Prostate gland (tissue), 2 donors: ENCODE data around the gene CCDC85A. TPM values are rescaled to one million over a fixed set of nuclear protein-coding genes. Genes with fewer than 3 reads are reported as not detected.

Experiments
- DNase-seq: peaks from one replicate; pipeline ENCODE4 v3.0.0-alpha.2; 2019; ENCODE audit warnings: low spot score
- H3K27ac ChIP-seq, 2 donors: fragments of 200-600 bp; sonication (generic); 2 replicates each; pipeline ENCODE4 v1.5.1; 2017 to 2019
- H3K27me3 ChIP-seq: fragments of 200-600 bp; sonication (generic); replicated peaks from 2 replicates; pipeline ENCODE4 v1.5.1; 2019; ENCODE audit not compliant: insufficient read depth
- H3K36me3 ChIP-seq, 2 donors: fragments of 200-600 bp; sonication (generic); 1 replicate in 1 of 2; 2 replicates in 1 of 2; pipeline versions ENCODE4 v1.5.1 to v1.8.1; 2017 to 2019
- H3K4me1 ChIP-seq: fragments of 200-600 bp; sonication (generic); replicated peaks from 2 replicates; pipeline ENCODE4 v1.5.1; 2019
- H3K4me3 ChIP-seq, 2 donors: fragments of 200-600 bp; sonication (generic); 2 replicates each; pipeline ENCODE4 v1.5.1; 2017 to 2019
- H3K9me3 ChIP-seq: fragments of 200-600 bp; sonication (generic); 2 replicates; pipeline ENCODE4 v1.5.1; 2017
- POLR2A ChIP-seq: fragments of 450-650 bp; IDR thresholded peaks from one replicate; pipeline ENCODE4 v1.6.1; 2016; ENCODE audit warnings: antibody characterized with exemption, mild to moderate bottlenecking
- POLR2AphosphoS5 ChIP-seq: sonication (generic); formaldehyde crosslinking; IDR thresholded peaks from one replicate; pipeline ENCODE4 v1.6.1; 2017; ENCODE audit warnings: antibody characterized with exemption
- WGBS: methylation state at CpG from one replicate; pipeline ENCODE4 v1.1.5; 2018; 5-methylcytosine and 5-hydroxymethylcytosine counted together
- intact Hi-C: fragments of 100-400 bp; cut with DNase I; formaldehyde crosslinking; loops from one replicate; pipeline ENCODE4 v1.14.2; 2022
- total RNA-seq, 2 donors: library from RNA; depleted of rRNA; stranded (reverse); fragments of >200 nt; gene quantifications; one replicate each; pipeline ENCODE4 v1.1.0, GENCODE V29; 2016
- TF ChIP-seq, protein P1 (sequence below), 4 experiments: fragments of 200-600 bp in 2 of 4; fragments of 450-650 bp in 2 of 4; sonication (generic) in 2 of 4; IDR thresholded peaks; 1 replicate in 3 of 4; 2 replicates in 1 of 4; pipeline ENCODE4 v1.5.1; 2016 to 2019; ENCODE audit warnings: antibody characterized with exemption in 4 of 4, mild to moderate bottlenecking in 2 of 4, moderate library complexity in 2 of 4

CCDC85A gene
- total RNA-seq, 2 donors from 2014 or later: 1.5 to 4.5 TPM

DNA sequence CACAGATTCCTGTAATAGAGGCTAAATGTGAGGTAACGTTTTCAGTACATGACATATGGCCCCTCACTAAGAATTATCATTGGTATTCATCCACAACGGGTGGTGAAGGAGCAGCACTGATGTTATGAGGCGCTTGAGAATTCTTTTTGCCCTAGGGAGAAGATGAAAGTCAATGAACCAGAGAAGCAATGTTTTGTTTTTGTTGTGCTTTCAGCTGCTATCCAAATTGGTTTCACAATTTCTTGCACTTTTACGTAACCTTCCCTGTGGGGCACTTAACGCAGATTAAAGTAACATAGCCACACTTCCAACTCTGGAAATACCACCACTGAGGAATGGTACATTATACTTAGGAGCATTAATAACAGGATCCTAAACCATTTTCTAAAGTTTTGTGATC is 13.3 kb upstream of the CCDC85A start:
- 77% methylated on average over 5 of the region's 5 CpGs for WGBS
- H3K9me3 ChIP-seq: no peaks in the 10 kb centered on the region
- H3K27ac ChIP-seq: no peak overlapping the region
- no peaks in the 10 kb centered on the region for H3K36me3 ChIP-seq
- TF ChIP-seq POLR2A (no peak), POLR2AphosphoS5 (no peak)
- TF ChIP-seq, protein P1, sequence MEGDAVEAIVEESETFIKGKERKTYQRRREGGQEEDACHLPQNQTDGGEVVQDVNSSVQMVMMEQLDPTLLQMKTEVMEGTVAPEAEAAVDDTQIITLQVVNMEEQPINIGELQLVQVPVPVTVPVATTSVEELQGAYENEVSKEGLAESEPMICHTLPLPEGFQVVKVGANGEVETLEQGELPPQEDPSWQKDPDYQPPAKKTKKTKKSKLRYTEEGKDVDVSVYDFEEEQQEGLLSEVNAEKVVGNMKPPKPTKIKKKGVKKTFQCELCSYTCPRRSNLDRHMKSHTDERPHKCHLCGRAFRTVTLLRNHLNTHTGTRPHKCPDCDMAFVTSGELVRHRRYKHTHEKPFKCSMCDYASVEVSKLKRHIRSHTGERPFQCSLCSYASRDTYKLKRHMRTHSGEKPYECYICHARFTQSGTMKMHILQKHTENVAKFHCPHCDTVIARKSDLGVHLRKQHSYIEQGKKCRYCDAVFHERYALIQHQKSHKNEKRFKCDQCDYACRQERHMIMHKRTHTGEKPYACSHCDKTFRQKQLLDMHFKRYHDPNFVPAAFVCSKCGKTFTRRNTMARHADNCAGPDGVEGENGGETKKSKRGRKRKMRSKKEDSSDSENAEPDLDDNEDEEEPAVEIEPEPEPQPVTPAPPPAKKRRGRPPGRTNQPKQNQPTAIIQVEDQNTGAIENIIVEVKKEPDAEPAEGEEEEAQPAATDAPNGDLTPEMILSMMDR (IDR thresholded peaks at IDR 0.05): no peak
- H3K4me3 ChIP-seq: no peak overlapping the region
- H3K27me3 ChIP-seq: no peaks in the 10 kb centered on the region
- intact Hi-C loops: no loop called here
- no peak for DNase-seq
- no peaks in the 10 kb centered on the region for H3K4me1 ChIP-seq

DNA sequence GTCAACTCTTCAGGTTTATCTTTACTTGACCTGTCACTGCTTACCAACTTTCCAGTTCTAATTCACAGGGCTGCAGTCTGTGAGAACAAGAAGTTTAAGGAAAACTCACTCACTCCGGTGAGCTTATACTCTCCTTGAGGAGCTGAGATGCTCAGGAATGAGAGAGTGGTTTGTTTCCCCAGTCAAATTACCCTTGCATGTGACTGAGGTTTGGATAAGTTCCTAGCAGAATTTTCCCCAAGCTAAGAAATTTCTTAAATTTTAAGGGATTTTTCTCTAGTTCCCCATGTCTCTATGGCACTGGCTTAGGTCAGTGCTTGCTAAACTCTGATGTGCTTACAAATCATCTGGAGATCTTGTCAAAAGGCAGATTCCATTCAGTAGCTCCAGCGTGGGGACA is 12.8 kb upstream of the CCDC85A start:
- 48% methylated on average over 2 of the region's 2 CpGs for WGBS
- no peak for TF ChIP-seq POLR2AphosphoS5
- TF ChIP-seq, protein P1 (IDR thresholded peaks at IDR 0.05): no peak
- TF ChIP-seq POLR2A: no peak
- Histone ChIP-seq H3K36me3 (no peaks in the 10 kb centered on the region), H3K9me3 (no peaks in the 10 kb centered on the region), H3K27me3 (no peaks in the 10 kb centered on the region), H3K4me1 (no peaks in the 10 kb centered on the region), H3K27ac (no peak overlapping the region), H3K4me3 (no peak overlapping the region)
- no peak for DNase-seq
- intact Hi-C loops: no loop called here

DNA sequence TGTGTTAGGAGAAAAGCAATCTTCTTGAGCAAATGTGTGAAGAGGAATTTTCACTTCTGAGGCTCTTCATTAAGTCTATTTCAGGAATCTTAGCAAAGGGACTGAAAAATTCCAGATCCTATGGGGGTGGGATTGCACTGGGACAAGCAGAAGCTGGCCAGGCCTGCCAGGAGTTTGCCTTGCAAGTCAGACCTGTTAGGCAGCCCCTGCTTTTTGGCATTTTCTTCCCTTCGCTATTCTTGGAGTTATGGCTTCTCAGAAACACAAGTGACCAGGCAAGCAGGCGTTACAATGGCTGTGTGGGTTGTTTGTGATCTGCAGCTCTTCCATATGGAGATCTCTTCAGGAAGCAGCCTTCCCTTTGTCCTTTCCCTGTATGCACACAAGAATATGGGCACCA is 8.0 kb upstream of the CCDC85A start:
- intact Hi-C loops: no loop called here
- WGBS: 40% methylated on average over 2 of the region's 2 CpGs
- Histone ChIP-seq H3K4me3 (no peak overlapping the region), H3K36me3 (no peaks in the 10 kb centered on the region), H3K27me3 (no peaks in the 10 kb centered on the region), H3K27ac (no peak overlapping the region), H3K9me3 (no peaks in the 10 kb centered on the region), H3K4me1 (no peaks in the 10 kb centered on the region)
- TF ChIP-seq POLR2AphosphoS5: no peak
- TF ChIP-seq POLR2A: no peak
- TF ChIP-seq, protein P1 (IDR thresholded peaks at IDR 0.05): no peak
- DNase-seq: no peak

DNA sequence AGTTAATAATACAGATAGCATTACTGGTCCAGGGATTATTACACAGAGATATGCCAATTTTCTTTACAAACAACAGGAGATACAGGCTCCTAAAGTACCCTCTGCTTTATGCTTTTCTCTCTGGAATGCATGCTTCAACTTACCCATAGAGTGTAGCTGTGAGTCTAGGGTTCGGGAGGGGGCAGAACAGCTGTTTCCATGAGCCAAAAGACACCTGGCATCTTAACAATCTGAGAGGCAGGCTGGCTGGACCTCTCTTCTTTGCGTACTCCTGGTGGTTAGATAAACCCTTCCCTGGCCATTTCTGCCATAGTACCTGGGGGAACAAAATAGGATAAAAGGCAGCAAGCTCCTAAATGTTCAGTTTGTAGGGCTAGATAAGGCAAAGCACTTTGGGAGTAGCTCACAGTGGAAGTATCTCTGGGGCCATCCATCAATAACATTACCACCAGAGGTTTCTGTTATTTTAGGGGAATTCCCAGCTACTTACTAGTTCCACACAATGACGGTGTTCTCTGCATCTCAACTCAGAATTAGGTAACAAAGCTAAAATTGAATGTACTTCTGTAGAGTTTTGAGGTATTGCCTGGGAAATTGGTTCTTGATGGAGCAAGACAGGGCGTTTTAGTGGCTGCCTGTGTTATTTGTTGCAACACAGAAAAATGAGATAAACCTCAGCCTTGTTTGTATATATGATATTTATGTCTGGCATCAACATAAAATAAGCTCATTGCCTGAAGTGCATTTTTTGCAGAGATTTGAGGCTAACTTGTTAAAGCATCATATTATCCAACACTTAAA is 6.2 kb upstream of the CCDC85A start:
- H3K27ac ChIP-seq: no peak overlapping the region
- no peaks in the 10 kb centered on the region for H3K4me1 ChIP-seq
- intact Hi-C loops: no loop called here
- H3K27me3 ChIP-seq: no peaks in the 10 kb centered on the region
- no peaks in the 10 kb centered on the region for H3K36me3 ChIP-seq
- no peaks in the 10 kb centered on the region for H3K9me3 ChIP-seq
- no peak for DNase-seq
- H3K4me3 ChIP-seq: no peak overlapping the region
- WGBS: 44% methylated on average over 4 of the region's 4 CpGs
- TF ChIP-seq POLR2A (no peak), POLR2AphosphoS5 (no peak)
- TF ChIP-seq, protein P1 (IDR thresholded peaks at IDR 0.05): no peak

DNA sequence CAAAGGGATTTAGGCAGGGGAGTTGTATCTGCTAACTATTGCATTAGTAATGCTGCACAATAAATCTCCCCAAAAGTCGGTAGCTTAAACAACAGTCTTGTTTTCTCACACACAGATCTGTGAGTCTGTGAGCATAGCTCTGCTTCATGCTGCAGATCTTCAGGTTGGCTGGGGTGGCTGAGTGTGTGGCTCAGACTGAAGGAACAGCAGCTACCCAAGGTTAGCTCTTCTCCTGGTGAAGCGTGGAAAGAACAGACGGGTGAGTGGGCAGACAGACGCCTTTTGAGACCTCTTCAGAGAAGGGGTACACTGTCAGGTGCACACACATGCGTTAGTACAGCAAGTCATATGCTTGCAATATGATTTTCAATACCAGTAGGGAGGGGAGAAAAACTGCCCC is 3.9 kb upstream of the CCDC85A start:
- intact Hi-C loops: loop anchor here (5.0 to 10.0 kb wide), 2 partner anchors 285 to 1337 kb away; no protein-coding TSS in a partner anchor
- Histone ChIP-seq H3K4me3 (no peak overlapping the region), H3K9me3 (no peaks in the 10 kb centered on the region), H3K27me3 (no peaks in the 10 kb centered on the region), H3K27ac (no peak overlapping the region), H3K36me3 (no peaks in the 10 kb centered on the region), H3K4me1 (no peaks in the 10 kb centered on the region)
- TF ChIP-seq POLR2AphosphoS5 (no peak), POLR2A (no peak)
- TF ChIP-seq, protein P1 (IDR thresholded peaks at IDR 0.05): no peak
- 84% methylated on average over 5 of the region's 5 CpGs for WGBS
- no peak for DNase-seq
